Cardiac muscle cell (in vitro differentiated cells and primary cell): ENCODE data around the gene PRPF8. TPM values are rescaled to one million over a fixed set of nuclear protein-coding genes. Genes with fewer than 3 reads are reported as not detected.

Experiments
- DNase-seq, 2 donors: peaks; one replicate each; pipeline versions ENCODE4 v3.0.0 to v3.0.0-alpha.2; 2010 to 2017; ENCODE audit warnings: low read depth in 1 of 2, low spot score in 1 of 2
- H3K27ac ChIP-seq: fragments of 200-600 bp; sonication (generic); 2 replicates; pipeline ENCODE4 v1.5.1; 2016
- H3K27me3 ChIP-seq: fragments of 200-600 bp; sonication (generic); 2 replicates; pipeline ENCODE4 v1.6.0; 2016; ENCODE audit warnings: control low read depth
- H3K36me3 ChIP-seq: fragments of 200-600 bp; sonication (generic); 2 replicates; pipeline ENCODE4 v1.5.1; 2016; ENCODE audit warnings: control low read depth
- H3K4me1 ChIP-seq: fragments of 200-600 bp; sonication (generic); 2 replicates; pipeline ENCODE4 v1.8.1; 2017; ENCODE audit warnings: low read depth, mild to moderate bottlenecking, mixed run types
- H3K4me3 ChIP-seq: fragments of 200-600 bp; sonication (generic); 2 replicates; pipeline ENCODE4 v1.5.1; 2016; ENCODE audit warnings: mild to moderate bottlenecking
- H3K9me3 ChIP-seq: fragments of 200-600 bp; sonication (generic); 2 replicates; pipeline ENCODE4 v1.5.1; 2017; ENCODE audit warnings: low read depth, mild to moderate bottlenecking, control low read depth
- CTCF ChIP-seq: IDR thresholded peaks from 2 replicates; pipeline ENCODE4 v1.5.1; 2012; ENCODE audit warnings: low read depth, mild to moderate bottlenecking, low read length
- polyA plus RNA-seq: library from polyadenylated mRNA; unstranded; fragments of >200 nt; fragmentation: Nextera tagmentation; extraction: Ambion mirVana; gene quantifications from 2 replicates; pipeline ENCODE4 v1.2.1, GENCODE V29; 2016
- total RNA-seq: library from RNA; depleted of rRNA; stranded (reverse); fragments of >200 nt; gene quantifications from 2 replicates; pipeline ENCODE4 v1.2.3, GENCODE V29; 2016

The PRPF8 gene
- total and polyA plus RNA-seq, 2 experiments from 2014 or later: 137 to 170 TPM

DNA sequence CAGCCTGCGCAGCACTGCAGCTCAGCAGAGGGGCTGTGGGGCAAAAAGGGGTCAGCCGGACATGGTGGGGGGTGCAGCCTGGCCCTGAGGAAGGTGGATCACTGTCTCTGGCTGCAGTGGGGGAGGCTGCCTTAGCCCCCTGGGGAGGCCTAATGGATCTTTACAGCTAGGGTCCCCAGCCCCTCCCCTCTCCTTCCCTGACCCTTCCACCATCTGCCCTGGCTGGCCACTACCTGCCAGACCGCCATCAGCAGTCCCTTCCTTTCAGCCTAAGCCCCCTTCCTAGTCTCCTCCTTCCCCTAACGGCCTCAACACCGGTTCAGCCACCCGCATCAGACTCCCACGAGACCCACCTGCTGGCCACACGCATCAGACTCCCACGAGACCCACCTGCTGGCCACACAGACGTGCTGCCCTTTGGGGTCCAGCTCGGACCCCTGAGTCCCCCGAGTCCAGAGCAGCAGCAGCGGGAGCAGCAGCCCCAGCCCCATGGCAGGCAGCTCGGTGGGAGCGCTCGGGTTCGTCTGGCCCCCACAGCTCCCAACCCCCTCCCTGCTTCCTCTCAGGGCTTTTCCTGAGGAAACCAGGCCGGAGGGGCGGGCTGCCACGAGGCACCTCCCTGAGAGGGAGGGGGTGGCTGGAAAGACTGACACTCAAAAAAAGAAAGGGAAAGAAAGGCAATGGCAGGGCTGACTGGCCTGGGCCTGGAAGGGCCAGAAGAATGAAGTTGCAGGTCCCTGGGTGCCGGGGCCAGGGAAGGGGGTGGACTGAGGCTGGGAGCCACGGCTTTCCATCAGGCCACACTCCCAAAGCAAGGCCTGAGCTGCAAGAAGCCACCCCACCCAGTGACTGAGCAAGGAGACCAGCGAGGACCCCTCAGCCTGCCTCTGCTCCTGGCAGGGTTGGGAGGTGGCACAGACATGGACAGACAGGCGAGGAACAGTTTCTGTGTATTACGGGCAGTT is 39.2 kb downstream of the PRPF8 start, which contains the start of gene SCARF1:
TSS of gene SCARF1 (minus strand) at position 526 of the 965 bp plus-strand sequence. CDS start at position 491, 35 bp downstream.
- H3K4me1 ChIP-seq: peaks cover 15% of the 10 kb centered on the region
- no peak within 1 kb of the TSS for H3K27ac ChIP-seq
- H3K27me3 ChIP-seq: peaks cover 8% of the 10 kb centered on the region
- no peaks in the 10 kb centered on the region for H3K9me3 ChIP-seq
- no peak for DNase-seq
- H3K4me3 ChIP-seq: no peak within 1 kb of the TSS
- TF ChIP-seq CTCF: no peak
- peaks cover under 1% of the 10 kb centered on the region for H3K36me3 ChIP-seq

DNA sequence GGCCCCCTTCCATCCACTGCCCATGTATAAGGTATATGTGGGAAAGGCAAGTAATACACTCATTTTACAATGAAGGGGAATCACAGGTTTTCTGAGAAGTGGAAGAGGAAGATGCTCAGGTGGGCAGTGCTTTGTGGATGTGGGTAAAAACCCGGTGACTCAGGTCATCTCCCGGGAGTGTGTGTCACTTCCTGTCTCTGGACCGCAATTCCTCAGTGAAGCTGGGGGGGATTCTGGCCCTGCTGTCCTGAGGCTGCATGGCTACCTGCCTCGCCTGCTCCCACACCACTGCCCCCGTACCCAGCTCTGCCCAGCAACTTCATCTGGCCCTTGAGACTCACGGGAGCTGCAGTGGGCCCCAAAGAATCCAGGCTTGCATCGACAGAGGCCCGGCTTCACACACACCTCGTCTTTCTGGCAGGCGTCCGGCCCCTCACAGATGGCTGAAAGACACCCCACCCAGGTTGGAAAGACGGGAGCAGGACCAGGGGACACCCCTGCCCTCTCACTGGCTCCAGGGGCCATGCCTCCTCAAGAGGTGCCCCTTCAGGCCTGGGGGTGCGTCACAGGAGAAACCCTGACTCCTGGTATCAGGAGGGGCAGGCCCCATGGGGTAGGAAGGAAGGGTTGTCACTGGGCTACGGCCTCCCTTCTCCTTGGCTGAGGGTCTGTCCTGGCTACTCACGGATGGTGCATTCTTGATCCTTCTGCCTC is 40.0 kb downstream of the PRPF8 start:
- no peaks in the 10 kb centered on the region for H3K36me3 ChIP-seq
- no peak for TF ChIP-seq CTCF
- H3K4me1 ChIP-seq: peaks cover 11% of the 10 kb centered on the region
- peak in 1 of 2 donors; percentile 25 for DNase-seq
- peaks cover 8% of the 10 kb centered on the region for H3K27me3 ChIP-seq
- H3K4me3 ChIP-seq: no peak overlapping the region
- no peak overlapping the region for H3K27ac ChIP-seq
- H3K9me3 ChIP-seq: no peaks in the 10 kb centered on the region

GRCh38 chr17:1643999-1644492 is 40.6 kb downstream of the PRPF8 start:
- no peak overlapping the region for H3K27ac ChIP-seq
- no peak overlapping the region for H3K4me3 ChIP-seq
- peaks cover 8% of the 10 kb centered on the region for H3K27me3 ChIP-seq
- TF ChIP-seq CTCF: no peak
- DNase-seq: peak in 1 of 2 donors; percentile 24
- H3K4me1 ChIP-seq: peaks cover 11% of the 10 kb centered on the region
- no peaks in the 10 kb centered on the region for H3K36me3 ChIP-seq
- H3K9me3 ChIP-seq: no peaks in the 10 kb centered on the region

DNA sequence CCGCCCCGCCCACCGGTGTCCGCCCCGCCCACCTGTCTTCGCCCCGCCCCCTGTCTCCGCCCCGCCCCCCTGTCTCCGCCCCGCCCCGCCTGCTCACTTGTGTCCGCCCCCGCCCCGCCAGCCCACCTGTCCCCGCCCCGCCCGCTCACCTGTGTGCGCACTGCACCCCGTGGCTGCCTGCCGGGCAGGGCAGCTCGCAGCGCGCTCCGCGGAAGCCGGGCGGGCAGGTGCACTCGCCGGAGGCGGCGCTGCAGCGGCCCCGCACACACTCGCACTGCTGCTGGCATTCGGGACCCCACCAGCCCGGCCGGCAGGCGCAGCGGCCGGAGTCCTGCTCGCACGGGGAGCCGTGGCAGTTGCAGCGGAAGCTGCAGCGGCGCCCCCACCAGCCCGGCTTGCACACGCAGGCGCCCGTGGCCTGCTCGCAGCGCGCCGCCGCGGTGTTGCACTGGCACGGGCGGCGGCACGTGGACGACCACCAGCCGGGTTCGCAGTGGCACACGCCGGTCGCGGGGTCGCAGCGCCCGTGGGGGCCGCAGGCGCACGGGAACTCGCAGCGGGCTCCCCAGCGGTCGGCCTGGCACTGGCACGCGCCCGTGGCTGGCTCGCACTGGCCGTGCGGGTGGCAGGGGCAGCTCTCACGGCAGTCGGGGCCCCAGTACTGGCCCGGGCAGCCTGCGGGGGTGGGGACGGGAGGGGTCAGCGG is 41.2 kb downstream of the PRPF8 start:
- peak; percentile 23 to 70 for DNase-seq
- Histone ChIP-seq H3K4me1 (peaks cover 9% of the 10 kb centered on the region), H3K4me3 (peak overlapping the region; percentile 29)

More for the DNA sequence above, 41.2 kb downstream of the PRPF8 start:
- Histone ChIP-seq H3K27ac (no peak overlapping the region), H3K27me3 (peaks cover 8% of the 10 kb centered on the region), H3K9me3 (no peaks in the 10 kb centered on the region), H3K36me3 (no peaks in the 10 kb centered on the region)
- TF ChIP-seq CTCF: peak; percentile 17
